GM15510 (cell line): ENCODE results near the gene ERMP1.

Experiments used
- POLR2A ChIP-seq: IDR thresholded peaks from 3 replicates; pipeline ENCODE4 v1.6.1; 2011; ENCODE audit warnings: borderline replicate concordance; ENCODE audit not compliant: insufficient read length; ENCODE audit errors: extremely low read depth

ERMP1 gene

GRCh38 chr9:5841771-5842573, 9.1 kb upstream of the ERMP1 start:
- no peak for TF ChIP-seq POLR2A

GRCh38 chr9:5840788-5841187, 7.9 kb upstream of the ERMP1 start:
- TF ChIP-seq POLR2A: no peak

GRCh38 chr9:5839572-5839902, 6.6 kb upstream of the ERMP1 start:
- no peak for TF ChIP-seq POLR2A

- TF ChIP-seq POLR2A: no peak
Observed at GRCh38 chr9:5838884-5839571, 6.1 kb upstream of the ERMP1 start.

- TF ChIP-seq POLR2A: no peak
Observed at GRCh38 chr9:5835808-5836207, 2.9 kb upstream of the ERMP1 start.

- no peak for TF ChIP-seq POLR2A
Observed at GRCh38 chr9:5834214-5834613, 1.3 kb upstream of the ERMP1 start.

- TF ChIP-seq POLR2A: no peak
Observed at GRCh38 chr9:5832071-5832537, 813 bp downstream of the ERMP1 start.

GRCh38 chr9:5825895-5826622, 6.9 kb downstream of the ERMP1 start:
- TF ChIP-seq POLR2A: no peak

- no peak for TF ChIP-seq POLR2A
Observed at GRCh38 chr9:5825223-5825622, 7.7 kb downstream of the ERMP1 start.

- no peak for TF ChIP-seq POLR2A
Observed at GRCh38 chr9:5820425-5820824, 12.5 kb downstream of the ERMP1 start.

GRCh38 chr9:5819174-5819573, 13.7 kb downstream of the ERMP1 start:
- no peak for TF ChIP-seq POLR2A

- TF ChIP-seq POLR2A: no peak
Observed at GRCh38 chr9:5818424-5819142, 14.3 kb downstream of the ERMP1 start.

GRCh38 chr9:5817862-5818261, 15.1 kb downstream of the ERMP1 start:
- no peak for TF ChIP-seq POLR2A

GRCh38 chr9:5815461-5815860, 17.5 kb downstream of the ERMP1 start:
- no peak for TF ChIP-seq POLR2A

GRCh38 chr9:5813824-5814223, 19.1 kb downstream of the ERMP1 start:
- TF ChIP-seq POLR2A: no peak
